Measurements from ENCODE around the gene CCDC88B.

CCDC88B gene

GRCh38 chr11:64339754-64340408 is at the start of gene CCDC88B:
CCDC88B (plus strand) TSS chr11:64340204; CDS start chr11:64340267, 63 bp downstream.
- DNase-seq = peak; percentile 91

GRCh38 chr11:64290352-64291261 is 49.4 kb upstream of the CCDC88B start:
- no peak for DNase-seq

- no peak for DNase-seq
Observed at GRCh38 chr11:64291262-64291751, 48.7 kb upstream of the CCDC88B start, which contains the start of gene KCNK4. KCNK4 (plus strand) TSS chr11:64291302; CDS start chr11:64293019, 1,717 bp downstream.

GRCh38 chr11:64291752-64292459 is 48.1 kb upstream of the CCDC88B start:
- DNase-seq = no peak

- DNase-seq = no peak
Observed at GRCh38 chr11:64292460-64293254, 47.3 kb upstream of the CCDC88B start.

- DNase-seq = no peak
Observed at GRCh38 chr11:64294774-64295173, 45.2 kb upstream of the CCDC88B start.

GRCh38 chr11:64295760-64296159 is 44.2 kb upstream of the CCDC88B start:
- no peak for DNase-seq

- no peak for DNase-seq
Observed at GRCh38 chr11:64296236-64296635, 43.8 kb upstream of the CCDC88B start.

- no peak for DNase-seq
Observed at GRCh38 chr11:64296830-64297698, 42.9 kb upstream of the CCDC88B start.

- DNase-seq = peak; percentile 84
Observed at GRCh38 chr11:64297699-64298358, 42.2 kb upstream of the CCDC88B start.

- DNase-seq = peak; percentile 61
Observed at GRCh38 chr11:64298966-64299846, 40.8 kb upstream of the CCDC88B start.

- no peak for DNase-seq
Observed at GRCh38 chr11:64299847-64300648, 40.0 kb upstream of the CCDC88B start, which contains the start of gene CATSPERZ. CATSPERZ (plus strand) TSS chr11:64300358; CDS start chr11:64300411, 53 bp downstream.

- DNase-seq = no peak
Observed at GRCh38 chr11:64303109-64304031, 36.6 kb upstream of the CCDC88B start.

GRCh38 chr11:64304032-64304315 is 36.0 kb upstream of the CCDC88B start:
- DNase-seq = no peak

GRCh38 chr11:64304316-64305072 is 35.5 kb upstream of the CCDC88B start:
- peak; percentile 98 for DNase-seq

- peak; percentile 100 for DNase-seq
Observed at GRCh38 chr11:64305075-64305690, 34.8 kb upstream of the CCDC88B start, which contains the start of gene ESRRA. ESRRA (plus strand) TSS chr11:64305524; CDS start chr11:64307180, 1,656 bp downstream.

All from RPMI8226 (cell line).